Measurements from ENCODE around the gene ACSF2. TPM values are rescaled to one million over a fixed set of nuclear protein-coding genes. Genes with fewer than 3 reads are reported as not detected.

Gene ACSF2, protein sequence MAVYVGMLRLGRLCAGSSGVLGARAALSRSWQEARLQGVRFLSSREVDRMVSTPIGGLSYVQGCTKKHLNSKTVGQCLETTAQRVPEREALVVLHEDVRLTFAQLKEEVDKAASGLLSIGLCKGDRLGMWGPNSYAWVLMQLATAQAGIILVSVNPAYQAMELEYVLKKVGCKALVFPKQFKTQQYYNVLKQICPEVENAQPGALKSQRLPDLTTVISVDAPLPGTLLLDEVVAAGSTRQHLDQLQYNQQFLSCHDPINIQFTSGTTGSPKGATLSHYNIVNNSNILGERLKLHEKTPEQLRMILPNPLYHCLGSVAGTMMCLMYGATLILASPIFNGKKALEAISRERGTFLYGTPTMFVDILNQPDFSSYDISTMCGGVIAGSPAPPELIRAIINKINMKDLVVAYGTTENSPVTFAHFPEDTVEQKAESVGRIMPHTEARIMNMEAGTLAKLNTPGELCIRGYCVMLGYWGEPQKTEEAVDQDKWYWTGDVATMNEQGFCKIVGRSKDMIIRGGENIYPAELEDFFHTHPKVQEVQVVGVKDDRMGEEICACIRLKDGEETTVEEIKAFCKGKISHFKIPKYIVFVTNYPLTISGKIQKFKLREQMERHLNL
- 10 to 100 TPM; 31.3 to 63.1 (median 42.2) TPM for total RNA-seq

DNA sequence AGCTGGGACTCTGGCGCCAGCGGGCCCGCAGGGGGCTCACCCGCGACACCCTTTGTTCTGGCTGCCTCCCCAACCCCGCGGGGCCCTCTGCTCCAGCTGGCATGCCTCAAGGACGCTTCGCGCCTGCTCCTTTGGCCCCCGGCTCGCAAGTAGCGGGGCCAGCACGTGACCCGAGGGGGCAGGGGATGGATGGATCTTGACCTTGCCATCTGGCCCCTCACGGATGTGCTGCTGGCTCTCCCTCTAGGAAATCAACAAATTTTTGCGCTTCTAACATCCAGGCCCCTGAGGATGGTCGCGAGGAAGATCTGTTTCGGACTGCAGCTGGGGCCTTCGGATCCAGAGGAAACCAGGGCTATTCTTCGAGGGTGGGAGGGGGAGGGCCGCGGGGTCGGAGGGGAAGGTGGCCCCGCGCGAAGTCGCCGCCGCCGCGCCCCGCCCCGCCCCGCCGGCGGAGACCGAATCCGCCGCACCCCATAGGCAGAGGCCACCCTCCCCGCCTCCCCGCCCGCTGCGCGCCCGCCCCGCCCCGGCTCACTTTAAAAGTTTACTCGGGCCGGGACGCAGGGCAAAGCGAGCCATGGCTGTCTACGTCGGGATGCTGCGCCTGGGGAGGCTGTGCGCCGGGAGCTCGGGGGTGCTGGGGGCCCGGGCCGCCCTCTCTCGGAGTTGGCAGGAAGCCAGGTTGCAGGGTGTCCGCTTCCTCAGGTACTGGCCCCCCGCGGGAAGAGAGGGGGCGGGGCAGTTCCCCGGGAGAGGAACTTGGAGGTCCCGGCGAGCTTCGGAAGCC lies at the start of gene ACSF2:
TSS of gene ACSF2 (plus strand) at position 537 of the 790 bp plus-strand sequence. CDS start at position 581, 44 bp downstream.
- TF ChIP-seq, protein P1, sequence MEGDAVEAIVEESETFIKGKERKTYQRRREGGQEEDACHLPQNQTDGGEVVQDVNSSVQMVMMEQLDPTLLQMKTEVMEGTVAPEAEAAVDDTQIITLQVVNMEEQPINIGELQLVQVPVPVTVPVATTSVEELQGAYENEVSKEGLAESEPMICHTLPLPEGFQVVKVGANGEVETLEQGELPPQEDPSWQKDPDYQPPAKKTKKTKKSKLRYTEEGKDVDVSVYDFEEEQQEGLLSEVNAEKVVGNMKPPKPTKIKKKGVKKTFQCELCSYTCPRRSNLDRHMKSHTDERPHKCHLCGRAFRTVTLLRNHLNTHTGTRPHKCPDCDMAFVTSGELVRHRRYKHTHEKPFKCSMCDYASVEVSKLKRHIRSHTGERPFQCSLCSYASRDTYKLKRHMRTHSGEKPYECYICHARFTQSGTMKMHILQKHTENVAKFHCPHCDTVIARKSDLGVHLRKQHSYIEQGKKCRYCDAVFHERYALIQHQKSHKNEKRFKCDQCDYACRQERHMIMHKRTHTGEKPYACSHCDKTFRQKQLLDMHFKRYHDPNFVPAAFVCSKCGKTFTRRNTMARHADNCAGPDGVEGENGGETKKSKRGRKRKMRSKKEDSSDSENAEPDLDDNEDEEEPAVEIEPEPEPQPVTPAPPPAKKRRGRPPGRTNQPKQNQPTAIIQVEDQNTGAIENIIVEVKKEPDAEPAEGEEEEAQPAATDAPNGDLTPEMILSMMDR (IDR thresholded peaks at IDR 0.05; ENCODE audit: low read depth) = no peak

DNA sequence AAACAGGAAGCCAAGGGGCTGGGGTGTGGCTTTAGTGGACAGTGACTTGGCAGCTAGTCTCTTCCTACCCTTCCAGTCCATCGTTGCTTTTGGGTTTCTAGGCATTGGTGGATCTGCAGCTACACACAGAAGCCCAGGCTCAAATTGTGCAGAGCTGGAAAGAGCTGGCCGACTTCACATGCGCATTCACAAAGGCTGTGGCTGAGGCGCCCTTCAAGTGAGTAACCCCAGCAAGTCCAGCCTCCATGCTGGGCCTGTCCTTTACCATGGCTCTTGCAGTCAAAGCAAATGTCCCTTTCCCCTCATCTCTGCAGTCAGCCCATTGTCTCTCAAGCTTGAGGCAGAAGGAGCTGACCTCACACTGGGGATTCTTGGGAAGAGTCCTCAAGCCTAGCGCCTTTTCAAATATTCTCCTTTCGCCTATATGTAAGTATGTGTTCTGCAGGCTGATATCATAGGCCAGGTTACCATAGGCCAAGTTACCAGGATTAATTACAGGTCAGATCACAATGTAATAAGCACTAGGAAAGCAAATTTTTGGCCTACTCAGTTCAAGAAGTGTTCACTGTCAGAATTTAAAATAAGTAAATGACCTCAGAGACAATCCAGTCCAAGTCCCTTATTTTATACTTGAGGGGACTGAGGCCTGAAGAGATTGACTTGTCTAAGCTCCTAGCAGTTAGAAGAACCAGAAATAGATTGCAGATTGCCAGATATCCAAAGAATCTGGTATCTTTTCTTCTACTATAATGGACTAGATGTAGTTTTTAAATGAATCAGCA lies 46.5 kb upstream of the ACSF2 start:
- TF ChIP-seq, protein P1 (IDR thresholded peaks at IDR 0.05; ENCODE audit: low read depth) = no peak

DNA sequence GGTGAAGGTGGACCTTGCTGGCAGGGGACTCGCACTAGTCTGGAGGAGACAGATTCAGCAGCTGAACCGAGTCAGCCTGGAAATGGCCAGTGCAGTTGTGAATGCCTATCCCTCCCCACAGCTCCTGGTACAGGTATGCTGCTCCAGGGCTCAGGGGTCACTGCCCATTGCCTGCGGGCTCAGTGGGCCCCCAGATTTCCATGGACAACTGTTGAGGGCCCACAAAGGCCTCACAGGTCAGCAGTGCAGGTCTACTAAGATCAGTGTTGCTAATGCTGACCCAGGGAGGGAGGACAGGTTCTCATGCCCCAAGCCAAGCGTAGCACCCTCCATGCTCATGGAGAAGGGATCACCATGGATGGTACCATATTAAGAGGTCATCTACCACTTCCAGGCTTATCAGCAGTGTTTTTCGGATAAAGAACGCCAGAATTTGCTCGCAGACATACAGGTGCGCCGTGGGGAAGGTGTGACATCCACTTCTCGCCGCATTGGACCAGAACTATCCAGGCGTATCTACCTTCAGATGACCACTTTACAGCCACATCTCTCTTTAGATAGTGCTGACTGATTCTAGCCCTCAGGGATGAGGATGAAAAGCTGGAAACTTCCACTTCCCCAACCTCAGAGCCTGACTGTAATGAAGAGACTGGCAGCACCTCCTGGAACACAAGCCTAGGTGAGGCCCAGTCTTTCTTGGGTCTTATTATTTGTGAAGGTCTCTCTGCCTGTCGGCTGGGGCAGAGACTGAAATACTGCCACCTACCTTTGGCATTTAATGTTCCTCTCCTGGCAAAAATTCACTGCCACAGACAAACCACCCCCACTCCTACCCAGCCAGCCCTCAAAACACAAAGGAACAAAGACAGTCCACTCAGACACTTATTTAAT lies 45.4 kb upstream of the ACSF2 start:
- TF ChIP-seq, protein P1 (IDR thresholded peaks at IDR 0.05; ENCODE audit: low read depth) = no peak

DNA sequence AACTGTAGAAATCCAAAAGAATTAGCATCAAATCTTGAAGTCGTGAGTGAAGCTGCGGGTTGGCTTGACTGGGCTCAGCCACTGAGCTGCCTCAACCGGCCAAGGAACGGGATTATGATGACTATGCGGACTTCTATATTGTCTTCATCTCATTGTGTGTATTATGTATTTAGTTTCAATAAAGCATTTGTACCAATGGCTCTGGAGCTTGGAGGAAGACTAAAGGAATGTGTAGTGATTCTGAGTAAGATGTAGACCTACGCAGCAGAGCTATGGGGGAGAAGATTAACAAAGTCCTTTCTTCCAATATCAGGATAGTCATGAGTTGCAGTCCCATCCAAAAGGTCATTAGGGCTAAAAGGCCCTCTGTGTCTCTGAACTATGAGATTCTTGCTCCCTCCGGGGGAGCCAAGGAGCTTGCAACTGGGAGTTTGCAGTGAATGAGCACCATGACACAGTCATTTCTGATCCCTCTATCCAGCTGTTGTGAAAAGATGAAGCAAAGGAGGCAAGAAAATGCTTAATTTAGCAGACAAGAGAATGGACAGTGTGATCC lies 44.7 kb upstream of the ACSF2 start:
- TF ChIP-seq, protein P1 (IDR thresholded peaks at IDR 0.05; ENCODE audit: low read depth) = no peak

DNA sequence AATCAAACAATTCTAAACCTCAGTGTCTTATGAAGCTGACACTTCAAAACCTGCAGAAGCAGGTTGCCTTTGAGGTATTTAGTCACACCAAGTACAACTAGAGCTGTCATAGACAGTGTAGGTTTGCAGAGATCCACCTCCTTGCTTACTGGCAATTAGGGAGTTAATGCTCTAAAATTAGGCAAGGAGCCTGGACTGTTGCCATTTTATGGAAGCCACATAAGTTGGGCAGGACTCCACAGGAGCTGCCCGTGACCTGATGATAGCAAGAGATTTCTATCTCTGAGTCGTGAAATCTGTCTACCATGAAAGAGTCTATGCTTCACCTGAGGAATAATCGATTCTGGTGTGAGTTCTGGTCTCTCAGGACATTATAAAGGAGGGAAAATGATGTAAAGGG lies 44.1 kb upstream of the ACSF2 start:
- TF ChIP-seq, protein P1 (IDR thresholded peaks at IDR 0.05; ENCODE audit: low read depth) = no peak

DNA sequence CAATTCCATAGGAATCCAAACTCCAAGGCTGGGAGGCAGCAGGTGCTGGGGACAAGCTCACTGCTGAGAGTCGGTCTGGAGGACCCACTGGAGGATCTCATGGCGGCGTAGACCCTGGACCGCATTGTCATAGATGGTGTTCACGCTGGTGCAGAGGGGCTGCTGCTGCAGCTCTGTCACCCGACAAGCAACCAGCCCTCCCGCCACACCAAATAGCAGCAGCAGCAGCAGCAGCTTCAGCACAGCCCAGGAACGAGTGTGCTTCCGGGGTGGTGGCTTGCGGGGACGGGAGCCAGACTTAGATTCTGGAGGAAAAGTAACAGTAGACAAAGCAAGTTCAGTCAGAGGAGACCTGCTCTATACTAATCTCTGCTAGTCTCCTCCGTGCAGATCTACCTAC lies 43.1 kb upstream of the ACSF2 start:
- TF ChIP-seq, protein P1 (IDR thresholded peaks at IDR 0.05; ENCODE audit: low read depth) = no peak

Data from subcutaneous adipose tissue (tissue), 4 donors.